GM18909 (cell line): ENCODE measurements around the gene ETNK2.
"Not testable (repeated sequence)": the region's sequence is repeated elsewhere in the genome, so short reads cannot be mapped to it uniquely, and the experiment has no call there.

ENCODE experiments used
- ATAC-seq: cut with Tn5 transposase; IDR thresholded peaks from one replicate; pipeline ENCODE4 v1.9.1; 2021; ENCODE audit warnings: mild to moderate bottlenecking; ENCODE audit not compliant: unreplicated experiment, poor library complexity

ETNK2 gene

DNA sequence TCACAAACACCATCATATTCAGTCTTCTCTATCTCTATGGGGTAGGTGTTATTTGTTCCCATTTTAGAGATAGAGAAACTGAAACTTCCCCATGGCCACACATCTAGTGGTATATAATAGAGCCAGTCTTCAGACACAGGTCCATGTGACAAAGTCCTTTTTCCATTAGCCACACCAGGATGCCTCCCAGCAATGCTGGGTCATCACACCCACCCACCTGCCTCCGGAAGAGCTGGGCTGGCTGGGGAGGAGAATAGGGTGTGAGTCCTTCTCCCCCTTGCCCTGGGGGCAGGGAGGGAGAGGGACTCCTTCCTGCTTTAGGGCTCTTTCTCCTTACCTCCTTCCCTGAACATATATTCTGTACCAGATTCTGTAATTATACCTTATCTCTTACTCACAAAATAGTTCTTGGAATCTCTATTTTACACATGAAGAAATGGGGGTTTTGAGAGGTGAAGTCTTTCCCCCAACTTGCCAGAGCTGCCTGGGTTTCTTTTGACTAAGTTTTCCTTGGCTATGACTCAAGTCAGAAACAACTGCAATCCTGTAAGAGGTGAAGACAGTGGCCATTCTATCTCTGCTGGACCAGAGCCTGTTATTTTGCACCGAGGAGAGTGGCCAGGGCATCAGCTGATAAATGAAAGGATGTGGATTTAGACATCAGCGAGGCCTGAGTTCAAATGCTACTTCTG is 49.0 kb downstream of the ETNK2 start:
- ATAC-seq = no peak

DNA sequence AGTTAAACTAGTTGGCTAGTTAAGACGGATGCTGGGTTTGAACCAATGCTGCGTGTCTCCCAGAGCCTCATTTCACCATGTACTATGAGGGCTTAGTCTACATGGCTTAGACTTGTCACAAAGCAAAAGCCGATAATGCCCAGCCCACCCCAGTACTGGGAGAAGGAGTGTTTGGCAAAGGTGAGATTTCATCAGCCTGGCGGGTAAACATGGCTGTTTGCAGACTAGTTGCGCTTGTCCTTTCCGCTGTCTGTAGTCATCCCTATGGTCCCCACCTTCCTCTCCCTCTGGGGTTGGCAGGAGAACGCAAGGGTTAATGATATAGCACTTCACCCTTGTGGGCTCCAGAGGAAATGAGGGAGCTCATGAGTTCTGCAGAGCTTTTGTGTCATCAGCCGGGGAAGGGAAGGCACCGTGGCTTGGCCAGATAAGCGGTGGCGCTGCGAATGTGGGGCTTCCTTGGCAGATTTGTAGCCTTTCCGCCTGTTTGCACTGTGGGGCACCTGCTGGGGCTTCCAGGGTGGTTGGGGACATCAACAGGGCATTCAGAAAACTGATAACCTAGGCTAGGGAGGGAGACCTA is 49.7 kb downstream of the ETNK2 start:
- no peak for ATAC-seq

DNA sequence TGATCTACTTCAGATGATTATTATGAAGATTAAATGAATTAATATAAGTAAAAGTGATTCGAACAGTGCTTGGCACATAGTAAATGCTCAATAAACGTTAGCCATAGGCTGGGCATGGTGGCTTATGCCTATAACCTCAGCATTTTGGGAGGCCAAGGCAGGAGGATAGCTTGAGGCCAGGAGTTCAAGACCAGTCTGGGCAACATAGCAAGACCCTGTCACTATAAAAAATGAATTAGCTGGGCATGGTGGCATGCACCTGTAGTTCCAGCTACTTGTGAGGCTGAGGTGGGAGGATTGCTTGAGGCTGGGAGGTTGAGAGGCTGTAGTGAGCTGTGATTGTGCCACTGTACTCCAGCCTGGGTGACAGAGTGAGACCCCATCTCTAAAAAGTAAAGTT is 52.1 kb downstream of the ETNK2 start:
- not testable (repeated sequence) for ATAC-seq

DNA sequence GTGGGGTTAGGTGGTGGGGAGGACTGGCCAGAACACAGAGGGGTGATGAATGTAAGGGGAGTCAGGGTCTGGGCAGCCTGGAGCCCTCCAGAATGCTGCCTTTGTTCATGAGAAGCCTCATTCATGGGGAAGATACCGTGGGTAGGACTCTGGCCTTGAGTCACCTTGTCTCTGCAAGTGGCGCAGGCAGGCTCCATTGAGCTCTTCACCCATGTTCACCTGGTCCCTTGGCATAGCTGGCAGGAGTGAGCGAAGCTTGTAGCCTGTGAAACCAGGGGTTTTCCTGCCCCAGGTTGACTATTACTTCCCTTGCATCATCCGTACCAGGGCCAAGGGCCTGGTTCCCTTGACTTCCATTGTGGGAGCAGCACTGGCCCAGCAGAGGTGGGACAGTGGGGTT is 53.2 kb downstream of the ETNK2 start:
- no peak for ATAC-seq

DNA sequence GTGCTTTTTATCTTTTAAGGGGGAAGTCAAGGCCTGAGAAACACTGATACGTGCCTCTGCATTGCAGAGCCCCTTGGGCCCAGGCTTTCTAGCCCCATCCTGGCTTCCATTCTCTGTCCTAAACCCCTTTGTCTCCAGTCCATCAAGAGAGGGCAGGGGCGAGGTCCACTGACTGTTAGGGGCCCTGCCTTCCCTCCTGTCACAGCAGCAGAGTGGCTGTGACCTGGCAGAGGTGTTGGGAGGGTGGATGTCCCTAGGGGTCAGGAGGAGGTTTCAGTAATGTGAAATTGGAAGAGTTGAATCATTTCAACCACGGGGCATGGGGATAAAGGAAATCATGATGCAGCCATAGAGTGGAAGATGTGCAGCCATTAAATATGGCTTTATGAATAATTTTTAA is 54.9 kb downstream of the ETNK2 start:
- no peak for ATAC-seq

DNA sequence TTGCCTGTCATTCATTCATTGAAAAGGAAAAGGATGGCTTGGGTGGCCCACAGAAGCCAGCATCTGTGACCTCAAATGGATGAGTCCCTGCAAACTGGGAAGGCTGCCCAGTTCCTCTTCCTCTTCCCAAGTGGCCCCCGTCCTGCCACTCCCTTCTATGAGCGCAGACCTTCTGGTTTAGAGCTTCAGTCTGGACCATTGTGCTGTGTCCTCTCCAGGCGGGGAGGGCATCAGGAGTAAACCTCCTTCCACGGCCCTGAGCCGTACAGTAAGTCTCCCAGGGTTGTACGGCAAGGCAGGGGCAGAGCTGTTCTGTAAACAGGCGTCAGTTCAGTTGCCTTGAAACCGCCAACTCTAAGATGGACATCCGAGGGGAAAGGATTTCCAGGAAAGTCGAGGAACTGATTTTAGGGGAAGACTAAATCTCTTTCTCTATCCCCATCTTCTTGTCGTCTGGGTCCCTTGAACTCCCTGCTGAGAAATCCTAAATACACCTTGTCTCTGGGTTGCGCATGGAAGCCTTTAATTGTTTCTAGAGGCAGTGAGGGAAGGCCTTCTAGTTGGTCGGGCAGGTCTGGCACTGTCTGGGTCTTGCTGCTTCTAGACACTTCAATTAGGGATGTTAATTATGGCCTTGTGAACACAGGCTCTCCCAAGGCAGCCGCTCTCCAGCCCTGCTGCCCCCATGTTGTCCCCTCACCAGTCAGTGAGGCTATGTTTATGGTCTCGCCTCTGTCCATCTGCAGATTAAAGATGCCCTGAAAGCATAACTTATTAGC is 56.8 kb downstream of the ETNK2 start:
- no peak for ATAC-seq

DNA sequence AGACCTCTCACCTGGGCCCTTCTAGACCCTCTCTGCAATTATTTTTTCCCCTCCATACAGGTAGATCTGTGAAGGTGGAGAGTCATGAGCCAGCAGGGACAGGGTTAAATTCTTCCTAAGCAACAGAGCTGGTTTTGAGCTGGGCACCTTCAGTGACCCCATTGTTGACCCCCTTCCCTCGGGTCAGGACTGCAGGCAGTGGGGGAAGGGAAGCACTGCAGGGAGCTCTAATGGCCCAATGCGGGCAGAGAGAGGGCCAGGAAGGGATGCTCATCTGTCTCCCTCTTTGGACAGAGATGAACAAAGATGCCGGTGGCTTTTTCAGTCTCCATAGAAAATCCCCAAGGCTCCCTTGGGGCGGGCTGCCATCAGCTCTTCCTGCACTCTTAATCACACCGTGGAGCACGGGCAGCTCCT is 57.5 kb downstream of the ETNK2 start:
- no peak for ATAC-seq

DNA sequence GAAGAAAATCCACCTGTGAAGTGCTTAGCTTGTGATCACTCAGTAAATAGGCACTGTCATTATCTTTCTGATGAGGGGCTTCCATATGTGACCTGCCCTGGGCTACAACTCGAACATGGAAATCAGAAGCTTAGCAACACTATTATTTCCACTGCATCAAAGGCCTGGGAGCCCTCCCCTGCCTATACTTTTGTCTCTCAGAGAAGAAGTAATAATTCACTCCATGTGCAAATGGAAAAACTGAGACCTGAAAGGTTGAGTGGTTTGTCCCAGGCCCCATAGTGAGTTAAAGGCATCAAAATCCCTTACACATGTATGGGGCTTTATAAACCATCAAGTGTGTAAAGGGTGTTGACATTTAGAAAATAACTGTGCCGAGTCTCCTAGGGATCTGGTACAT is 58.1 kb downstream of the ETNK2 start:
- ATAC-seq = no peak

DNA sequence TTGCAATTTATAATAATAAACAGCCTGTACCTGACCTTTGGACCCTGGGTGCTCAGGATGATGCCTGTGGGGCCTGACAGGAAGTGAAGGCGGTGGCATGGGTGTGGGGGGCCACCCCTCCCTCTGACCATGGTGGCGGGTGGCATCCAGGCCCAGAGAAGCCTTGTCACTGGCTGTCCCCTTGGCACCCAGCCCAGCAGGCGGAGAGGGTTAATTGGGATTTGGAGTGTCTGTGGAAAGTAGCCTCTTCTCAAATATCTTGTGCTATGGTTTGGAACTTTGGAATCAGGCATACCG is 58.5 kb downstream of the ETNK2 start:
- ATAC-seq = no peak

DNA sequence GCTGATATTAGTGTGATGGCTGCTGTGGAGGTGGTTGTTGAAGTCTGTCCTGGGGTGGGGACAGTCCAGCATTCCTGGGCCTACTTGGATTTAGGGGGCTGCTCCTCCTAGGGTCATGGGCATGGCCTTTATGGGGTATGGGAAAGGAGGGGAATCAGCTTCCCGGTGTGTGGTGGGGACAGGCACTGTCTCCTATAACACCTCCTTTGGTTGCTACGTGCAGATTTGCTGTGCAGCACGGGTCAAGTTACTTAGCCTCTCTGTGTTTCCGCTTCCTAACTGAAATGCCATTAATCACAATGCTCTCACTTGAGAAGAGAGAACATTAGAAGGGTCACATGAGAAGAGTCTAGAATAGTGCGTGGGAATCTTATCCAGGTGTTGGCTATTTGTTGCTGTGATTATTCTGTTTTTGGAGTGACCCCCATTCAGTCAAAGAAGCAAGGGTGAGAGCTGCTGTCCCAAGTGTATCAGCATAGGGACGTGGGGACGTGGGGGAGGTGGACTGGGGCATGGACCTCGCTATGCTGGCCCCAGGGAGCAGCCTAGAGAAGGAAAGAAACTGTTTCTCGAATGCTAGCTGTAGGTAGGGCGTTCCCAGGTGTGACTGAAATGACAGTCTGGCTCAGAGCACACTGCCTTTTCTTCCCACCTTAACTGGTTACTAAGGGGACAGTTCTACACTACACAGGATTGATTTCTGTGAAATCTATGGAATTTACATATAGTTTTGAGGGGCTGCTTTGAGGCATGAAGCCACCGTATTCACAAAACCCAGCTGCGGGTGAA is 59.0 kb downstream of the ETNK2 start:
- ATAC-seq = no peak

DNA sequence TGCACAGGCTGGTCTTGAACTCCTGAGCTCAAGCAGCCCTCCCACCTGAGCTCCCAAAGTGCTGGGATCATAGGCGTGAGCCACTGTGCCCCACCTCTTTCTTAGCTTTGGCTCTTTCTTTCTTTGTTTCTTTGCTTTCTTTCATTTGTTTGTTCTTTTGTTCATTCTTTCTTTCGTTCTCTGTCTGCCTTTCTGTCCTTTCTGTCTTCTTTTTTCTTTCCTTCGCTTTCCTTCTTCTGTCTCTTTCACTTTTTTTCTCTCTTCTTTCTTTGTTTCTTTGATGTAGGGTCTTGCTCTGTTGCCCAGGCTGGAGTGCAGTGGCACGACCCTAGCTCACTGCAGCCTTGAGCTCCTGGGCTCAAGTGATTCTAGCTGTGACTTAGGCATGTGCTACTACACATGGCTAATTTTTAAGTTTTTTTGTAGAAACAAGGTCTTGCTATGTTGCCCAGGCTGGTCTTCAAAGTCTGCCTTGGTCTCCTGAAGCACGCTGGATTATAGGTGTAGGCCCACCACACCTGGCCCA is 60.0 kb downstream of the ETNK2 start:
- no peak for ATAC-seq

DNA sequence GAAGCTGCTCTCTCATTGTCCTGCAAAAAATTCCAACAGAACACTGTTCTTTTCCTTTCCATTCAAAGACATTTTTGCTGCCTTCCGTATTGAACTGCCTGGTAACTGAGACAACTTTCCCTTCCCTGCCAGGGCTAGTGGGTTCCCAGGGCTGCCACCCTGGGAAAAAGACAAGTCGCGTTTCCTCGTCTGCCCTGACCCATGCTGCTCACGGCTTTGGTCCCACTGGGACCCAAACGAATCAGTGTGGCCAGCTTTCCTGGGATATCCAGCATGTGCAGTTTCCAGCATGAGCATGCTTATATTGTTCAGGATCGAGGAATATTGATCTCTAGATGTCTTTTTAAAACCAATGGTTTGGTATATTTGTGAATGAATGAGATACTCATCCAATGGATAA is 60.8 kb downstream of the ETNK2 start:
- ATAC-seq = no peak

DNA sequence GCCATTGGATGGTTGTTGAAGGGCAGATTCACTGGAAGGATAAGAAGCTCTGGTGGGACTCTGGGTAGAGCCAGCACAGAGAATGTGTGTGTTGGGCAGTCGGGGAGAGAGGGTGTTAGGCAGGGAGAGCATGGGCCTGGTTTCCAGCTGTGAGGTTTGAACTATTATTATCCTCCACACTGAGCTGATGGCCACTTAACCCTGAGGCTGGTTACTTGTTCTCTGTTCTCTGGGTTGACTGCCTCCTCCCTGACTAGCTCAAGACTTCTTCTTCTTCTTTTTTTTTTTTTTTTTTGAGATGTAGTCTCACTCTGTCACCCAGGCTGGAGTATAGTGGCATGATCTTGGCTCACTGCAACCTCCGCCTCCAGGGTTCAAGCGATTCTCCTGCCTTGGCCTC is 61.7 kb downstream of the ETNK2 start:
- ATAC-seq = not testable (repeated sequence)

DNA sequence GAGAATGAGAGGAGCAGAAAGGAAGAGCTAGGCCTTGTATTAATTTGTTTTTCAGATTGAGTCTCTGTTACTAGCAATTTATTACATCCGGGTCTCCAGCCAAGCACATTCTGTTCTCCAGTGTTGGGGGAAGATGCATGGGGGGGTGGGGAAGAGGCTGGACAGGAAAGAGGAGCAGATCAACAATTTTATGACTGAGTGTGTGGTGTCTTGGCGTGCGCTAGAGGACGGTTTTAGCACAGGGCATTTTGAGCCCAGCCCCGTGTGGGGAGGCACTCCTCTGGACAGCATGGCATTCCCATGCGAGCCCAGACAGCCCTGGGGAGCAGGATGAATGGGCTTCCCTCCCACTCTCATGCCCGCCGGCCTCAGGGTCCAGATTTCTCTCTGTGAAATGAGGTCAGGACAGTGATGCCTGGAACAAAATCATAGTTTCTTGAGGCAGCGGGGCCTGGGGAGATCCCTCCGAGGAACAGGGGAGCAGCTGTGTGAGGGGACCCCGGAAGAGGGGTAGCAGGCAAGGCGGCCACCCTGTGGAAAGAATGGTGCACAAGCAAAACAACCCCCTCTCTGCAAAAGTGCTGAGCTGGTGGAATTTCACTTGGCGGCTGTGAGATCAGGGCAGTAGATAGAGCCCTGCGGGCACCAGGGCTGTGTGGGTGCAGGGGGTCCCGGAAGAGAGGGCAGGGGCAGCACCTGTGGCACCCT is 62.6 kb downstream of the ETNK2 start:
- ATAC-seq = no peak

DNA sequence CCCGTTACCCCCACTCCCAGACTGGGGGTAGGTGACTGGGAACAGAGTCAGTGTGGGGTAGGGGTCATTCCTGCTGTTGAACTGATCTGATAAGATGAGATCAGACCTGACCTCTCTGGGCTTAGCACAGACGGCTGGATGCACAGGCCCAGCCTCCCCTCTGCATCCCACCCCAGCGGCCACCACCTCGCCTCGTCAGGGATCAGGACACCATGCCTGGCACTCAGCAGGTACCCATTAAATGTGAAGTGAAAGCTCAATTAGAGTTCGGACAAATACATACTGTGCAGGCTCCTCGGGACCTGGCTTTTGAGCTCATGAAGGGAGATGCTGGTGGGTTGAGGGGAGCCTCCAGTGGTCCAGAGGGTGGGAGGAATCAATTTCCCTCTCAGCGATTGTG is 63.2 kb downstream of the ETNK2 start:
- ATAC-seq = no peak

DNA sequence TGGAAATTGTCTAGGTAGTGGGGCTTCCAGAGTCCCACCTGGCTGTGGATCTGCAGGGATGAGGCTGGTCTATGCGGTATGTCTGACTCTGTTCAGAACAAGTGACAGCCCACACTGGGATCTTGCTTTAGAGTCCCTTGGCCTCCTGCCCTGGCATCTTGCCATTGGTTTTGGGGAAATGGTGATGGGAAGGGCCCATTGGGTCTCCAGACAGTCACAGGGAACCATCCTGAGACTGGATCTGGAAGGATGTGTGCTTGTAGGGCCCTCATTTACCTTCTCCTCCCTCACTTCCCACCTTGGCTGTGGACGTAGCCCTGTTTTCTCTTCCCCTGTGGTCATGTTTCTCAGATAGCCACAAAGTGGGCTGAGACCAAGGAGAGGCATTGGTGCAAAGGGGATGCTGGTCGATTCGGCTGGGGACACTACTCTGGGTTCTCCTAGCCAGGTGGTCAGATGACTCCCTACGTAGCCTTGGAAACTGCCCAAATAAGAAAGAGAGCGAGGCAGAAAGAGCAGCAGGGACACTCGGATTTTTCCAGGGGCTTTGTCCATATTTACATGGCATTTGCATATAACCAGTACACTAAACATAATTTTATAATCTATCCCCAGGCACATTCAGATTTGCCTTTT is 63.8 kb downstream of the ETNK2 start:
- ATAC-seq = no peak

DNA sequence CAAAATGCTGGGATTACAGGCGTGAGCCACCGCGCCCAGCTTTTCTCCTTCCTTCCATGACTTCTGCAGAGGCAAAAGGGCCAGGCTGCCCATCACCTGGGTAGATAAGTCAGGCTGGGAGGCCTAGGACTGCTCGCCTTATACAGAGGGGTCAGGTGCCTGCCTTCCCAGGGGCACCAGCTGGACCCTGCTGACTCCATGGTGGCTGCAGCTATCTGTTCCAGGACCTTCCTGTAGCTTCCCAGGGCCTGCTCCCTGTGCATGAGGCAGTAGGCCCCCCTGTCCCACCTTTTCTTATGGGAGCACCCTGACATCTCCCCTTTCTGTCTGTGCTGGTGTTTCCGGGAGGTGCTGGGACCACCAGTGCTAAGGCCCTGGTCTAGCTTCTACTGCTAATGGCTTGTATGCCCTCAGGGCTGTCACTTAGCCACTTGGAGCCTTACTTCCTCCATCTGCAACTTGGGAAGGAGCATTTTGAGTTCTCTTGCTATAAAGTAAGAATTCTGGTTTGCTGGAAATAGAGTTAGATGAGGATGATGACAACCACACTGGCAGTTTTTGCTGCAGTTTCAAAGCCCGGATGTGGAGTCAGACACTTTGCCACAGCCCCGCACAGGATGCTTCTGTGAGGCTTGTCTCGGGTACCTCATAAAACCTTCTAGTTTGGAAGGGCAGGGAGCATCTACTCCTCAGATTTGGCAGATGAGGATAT is 64.5 kb downstream of the ETNK2 start:
- ATAC-seq = no peak

DNA sequence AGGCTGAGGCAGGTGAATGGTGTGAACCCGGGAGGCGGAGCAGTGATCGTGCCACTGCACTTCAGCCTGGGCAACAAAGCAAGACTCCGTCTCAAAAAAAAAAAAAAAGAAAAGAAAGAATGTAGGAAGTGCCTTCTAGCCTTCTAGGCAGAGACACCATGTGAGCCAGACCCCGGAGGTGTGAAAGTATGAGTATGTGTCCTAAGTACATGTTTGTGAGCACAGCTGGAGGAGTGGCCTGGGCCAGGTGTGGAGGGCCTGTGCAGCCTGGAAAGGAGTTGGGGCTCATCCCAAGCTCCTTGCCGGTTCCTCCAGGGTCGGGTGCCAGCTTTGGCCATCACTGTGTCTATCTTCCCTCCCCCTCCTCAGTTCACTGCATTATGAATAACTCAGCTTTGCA is 66.0 kb downstream of the ETNK2 start:
- ATAC-seq = no peak

DNA sequence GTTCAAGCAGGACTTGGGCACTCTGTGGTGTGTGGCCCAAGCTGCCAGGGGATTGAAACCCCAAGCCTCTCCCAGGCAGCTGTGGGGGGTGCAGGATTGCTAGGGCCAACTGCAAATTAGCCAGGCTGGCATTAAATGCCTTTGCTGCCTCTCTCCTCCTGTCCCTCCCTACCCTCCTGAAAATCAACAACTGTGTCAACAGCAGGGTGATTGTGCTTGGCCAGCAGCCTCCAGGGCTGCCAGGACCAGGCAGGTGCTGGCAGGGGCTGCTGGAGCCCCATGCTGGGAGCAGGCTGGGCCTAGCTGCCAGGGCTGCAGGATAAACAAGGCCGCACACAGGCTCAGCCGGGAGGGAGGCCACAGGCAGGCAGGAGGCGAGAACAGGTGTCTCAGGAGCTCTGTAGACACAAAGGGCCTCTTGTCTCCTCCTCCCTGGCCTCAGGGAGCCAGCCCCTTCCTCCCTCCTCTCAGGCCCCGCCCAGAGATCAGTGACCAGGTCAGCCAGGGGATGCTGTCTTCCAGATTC is 67.5 kb downstream of the ETNK2 start:
- no peak for ATAC-seq
